A673 (cell line): ENCODE data around the gene GNAT1.

ENCODE experiments used
- CTCF ChIP-seq: fragments of 300-800, 200-600 bp; sonication (generic); conservative IDR thresholded peaks from 2 replicates; pipeline ENCODE4 v1.5.1; 2017; ENCODE audit warnings: low read depth, mild to moderate bottlenecking, antibody characterized with exemption, low read length, moderate library complexity, mixed read lengths
- EZH2 ChIP-seq: fragments of 200-600 bp; sonication (generic); IDR thresholded peaks from 2 replicates; pipeline ENCODE4 v1.6.1; 2017; ENCODE audit warnings: borderline replicate concordance, low read depth, mild to moderate bottlenecking, mixed read lengths, antibody characterized with exemption, low read length; ENCODE audit not compliant: poor library complexity, severe bottlenecking

- TF ChIP-seq CTCF, result no peak
- TF ChIP-seq EZH2, result no peak
Observed at GRCh38 chr3:50174517-50174895, 16.9 kb upstream of the GNAT1 start.
